ENCODE measurements around the gene SELENOS.

- TF ChIP-seq, protein P1, sequence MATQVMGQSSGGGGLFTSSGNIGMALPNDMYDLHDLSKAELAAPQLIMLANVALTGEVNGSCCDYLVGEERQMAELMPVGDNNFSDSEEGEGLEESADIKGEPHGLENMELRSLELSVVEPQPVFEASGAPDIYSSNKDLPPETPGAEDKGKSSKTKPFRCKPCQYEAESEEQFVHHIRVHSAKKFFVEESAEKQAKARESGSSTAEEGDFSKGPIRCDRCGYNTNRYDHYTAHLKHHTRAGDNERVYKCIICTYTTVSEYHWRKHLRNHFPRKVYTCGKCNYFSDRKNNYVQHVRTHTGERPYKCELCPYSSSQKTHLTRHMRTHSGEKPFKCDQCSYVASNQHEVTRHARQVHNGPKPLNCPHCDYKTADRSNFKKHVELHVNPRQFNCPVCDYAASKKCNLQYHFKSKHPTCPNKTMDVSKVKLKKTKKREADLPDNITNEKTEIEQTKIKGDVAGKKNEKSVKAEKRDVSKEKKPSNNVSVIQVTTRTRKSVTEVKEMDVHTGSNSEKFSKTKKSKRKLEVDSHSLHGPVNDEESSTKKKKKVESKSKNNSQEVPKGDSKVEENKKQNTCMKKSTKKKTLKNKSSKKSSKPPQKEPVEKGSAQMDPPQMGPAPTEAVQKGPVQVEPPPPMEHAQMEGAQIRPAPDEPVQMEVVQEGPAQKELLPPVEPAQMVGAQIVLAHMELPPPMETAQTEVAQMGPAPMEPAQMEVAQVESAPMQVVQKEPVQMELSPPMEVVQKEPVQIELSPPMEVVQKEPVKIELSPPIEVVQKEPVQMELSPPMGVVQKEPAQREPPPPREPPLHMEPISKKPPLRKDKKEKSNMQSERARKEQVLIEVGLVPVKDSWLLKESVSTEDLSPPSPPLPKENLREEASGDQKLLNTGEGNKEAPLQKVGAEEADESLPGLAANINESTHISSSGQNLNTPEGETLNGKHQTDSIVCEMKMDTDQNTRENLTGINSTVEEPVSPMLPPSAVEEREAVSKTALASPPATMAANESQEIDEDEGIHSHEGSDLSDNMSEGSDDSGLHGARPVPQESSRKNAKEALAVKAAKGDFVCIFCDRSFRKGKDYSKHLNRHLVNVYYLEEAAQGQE (IDR thresholded peaks at IDR 0.05; ENCODE audit: insufficient replicate concordance, low read depth) = no peak
- TF ChIP-seq CTCF (IDR thresholded peaks at IDR 0.05; ENCODE audit: insufficient read depth, low read length) (no peak), GABPA (IDR thresholded peaks at IDR 0.05; ENCODE audit: low read depth) (no peak), POLR2AphosphoS5 (IDR thresholded peaks at IDR 0.05; ENCODE audit: low read depth) (no peak)
Observed at GRCh38 chr15:101244036-101244781, 33.1 kb downstream of the SELENOS start.

Measured in HL-60 (cell line).